Body of pancreas (tissue), 4 donors: ENCODE results near the gene CSMD2. TPM values are rescaled to one million over a fixed set of nuclear protein-coding genes. Genes with fewer than 3 reads are reported as not detected.

ENCODE experiments used
- ATAC-seq: fragments of 150-250 bp; one replicate; pipeline ENCODE4 v1.9.1; 2016
- DNase-seq, 4 donors: peaks; one replicate each; pipeline ENCODE4 v3.0.0-alpha.2; 2019
- H3K27ac ChIP-seq, 4 donors: fragments of 200-600 bp; sonication (generic); 1 replicate in 3 of 4; 2 replicates in 1 of 4; pipeline versions ENCODE4 v1.5.1 to v1.6.1; 2016 to 2019; ENCODE audit warnings: mild to moderate bottlenecking in 1 of 4, mixed read lengths in 1 of 4, moderate library complexity in 1 of 4
- H3K27me3 ChIP-seq, 2 donors: fragments of 200-600 bp; sonication (generic); one replicate each; pipeline ENCODE4 v1.6.0; 2016; ENCODE audit warnings: mild to moderate bottlenecking in 1 of 2
- H3K36me3 ChIP-seq, 2 donors: fragments of 200-600 bp; sonication (generic); replicated peaks in 1 of 2; 2 replicates each; pipeline ENCODE4 v1.5.1; 2016; ENCODE audit warnings: low read depth in 2 of 2; ENCODE audit not compliant: insufficient read depth in 1 of 2
- H3K4me1 ChIP-seq: fragments of 200-600 bp; sonication (generic); one replicate; pipeline ENCODE4 v1.6.0; 2016
- H3K4me3 ChIP-seq, 2 donors: fragments of 200-600 bp; sonication (generic); 1 replicate in 1 of 2; 2 replicates in 1 of 2; pipeline ENCODE4 v1.5.1; 2016 to 2019
- H3K9me3 ChIP-seq, 3 donors: fragments of 200-600 bp; sonication (generic); 1 replicate in 2 of 3; 2 replicates in 1 of 3; pipeline ENCODE4 v1.5.1; 2016
- POLR2A ChIP-seq, 3 donors: fragments of 450-650 bp; IDR thresholded peaks; one replicate each; pipeline ENCODE4 v1.6.1; 2016; ENCODE audit warnings: antibody characterized with exemption in 3 of 3, mild to moderate bottlenecking in 2 of 3
- WGBS, 2 donors: methylation state at CpG; one replicate each; pipeline ENCODE4 v1.1.5; 2017; 5-methylcytosine and 5-hydroxymethylcytosine counted together
- intact Hi-C: fragments of 100-400 bp; cut with DNase I; formaldehyde crosslinking; loops from one replicate; pipeline ENCODE4 v1.15.1; 2023
- total RNA-seq, 2 donors: library from RNA; depleted of rRNA; stranded (reverse); fragments of >200 nt; gene quantifications; one replicate each; pipeline ENCODE4 v1.1.0, GENCODE V29; 2016
- TF ChIP-seq, protein P1 (sequence below), 7 experiments: fragments of 450-650 bp in 4 of 7; fragments of 200-600 bp in 3 of 7; sonication (generic) in 3 of 7; IDR thresholded peaks; one replicate each; pipeline ENCODE4 v1.5.1; 2016 to 2019; ENCODE audit warnings: antibody characterized with exemption in 7 of 7

The CSMD2 gene
- total RNA-seq, 2 donors from 2014 or later, result 0.26 to 0.33 TPM

DNA sequence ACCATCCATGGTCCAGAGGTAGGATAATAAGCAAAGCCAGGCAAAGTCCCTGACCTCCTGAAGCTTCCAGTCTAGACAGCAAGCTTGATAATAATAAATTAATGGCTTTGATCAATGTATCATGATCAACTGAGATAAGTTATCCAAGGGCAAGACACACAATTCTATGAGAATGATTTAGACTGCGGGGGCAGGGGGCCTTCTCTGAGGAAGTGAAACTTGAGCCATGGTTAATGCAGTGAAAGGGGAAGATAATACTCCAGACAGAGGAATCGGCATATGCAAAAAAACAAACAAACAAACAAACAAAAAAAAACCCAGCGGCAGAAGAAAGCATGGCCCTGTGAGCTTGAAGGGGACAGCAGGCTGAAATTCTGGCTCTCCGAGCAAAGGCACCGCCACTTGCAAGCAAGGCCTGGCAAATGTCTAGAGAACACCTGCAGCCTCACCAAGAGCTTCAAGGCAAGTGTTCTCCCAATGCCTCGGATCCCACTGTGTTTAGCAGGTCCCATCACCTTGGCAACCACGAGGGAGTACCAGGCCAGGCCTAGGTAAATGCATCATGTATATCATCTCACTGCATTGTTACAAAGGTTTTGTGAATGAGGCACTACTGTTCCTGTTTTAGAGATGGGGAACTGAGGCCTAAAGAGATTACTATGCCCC lies 24.9 kb downstream of the CSMD2 start:
- intact Hi-C loops, result no loop called here
- no peak overlapping the region for H3K27ac ChIP-seq
- no peaks in the 10 kb centered on the region for H3K36me3 ChIP-seq
- no peak overlapping the region for H3K4me3 ChIP-seq
- H3K9me3 ChIP-seq, result no peaks in the 10 kb centered on the region
- WGBS, 2 donors, result 54 to 55% methylated on average over 7 of the region's 7 CpGs
- no peaks in the 10 kb centered on the region for H3K4me1 ChIP-seq
- TF ChIP-seq, protein P1, sequence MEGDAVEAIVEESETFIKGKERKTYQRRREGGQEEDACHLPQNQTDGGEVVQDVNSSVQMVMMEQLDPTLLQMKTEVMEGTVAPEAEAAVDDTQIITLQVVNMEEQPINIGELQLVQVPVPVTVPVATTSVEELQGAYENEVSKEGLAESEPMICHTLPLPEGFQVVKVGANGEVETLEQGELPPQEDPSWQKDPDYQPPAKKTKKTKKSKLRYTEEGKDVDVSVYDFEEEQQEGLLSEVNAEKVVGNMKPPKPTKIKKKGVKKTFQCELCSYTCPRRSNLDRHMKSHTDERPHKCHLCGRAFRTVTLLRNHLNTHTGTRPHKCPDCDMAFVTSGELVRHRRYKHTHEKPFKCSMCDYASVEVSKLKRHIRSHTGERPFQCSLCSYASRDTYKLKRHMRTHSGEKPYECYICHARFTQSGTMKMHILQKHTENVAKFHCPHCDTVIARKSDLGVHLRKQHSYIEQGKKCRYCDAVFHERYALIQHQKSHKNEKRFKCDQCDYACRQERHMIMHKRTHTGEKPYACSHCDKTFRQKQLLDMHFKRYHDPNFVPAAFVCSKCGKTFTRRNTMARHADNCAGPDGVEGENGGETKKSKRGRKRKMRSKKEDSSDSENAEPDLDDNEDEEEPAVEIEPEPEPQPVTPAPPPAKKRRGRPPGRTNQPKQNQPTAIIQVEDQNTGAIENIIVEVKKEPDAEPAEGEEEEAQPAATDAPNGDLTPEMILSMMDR (IDR thresholded peaks at IDR 0.05), result no peak
- TF ChIP-seq POLR2A (IDR thresholded peaks at IDR 0.05), result no peak
- no peaks in the 10 kb centered on the region for H3K27me3 ChIP-seq
- no peak for ATAC-seq
- no peak for DNase-seq

DNA sequence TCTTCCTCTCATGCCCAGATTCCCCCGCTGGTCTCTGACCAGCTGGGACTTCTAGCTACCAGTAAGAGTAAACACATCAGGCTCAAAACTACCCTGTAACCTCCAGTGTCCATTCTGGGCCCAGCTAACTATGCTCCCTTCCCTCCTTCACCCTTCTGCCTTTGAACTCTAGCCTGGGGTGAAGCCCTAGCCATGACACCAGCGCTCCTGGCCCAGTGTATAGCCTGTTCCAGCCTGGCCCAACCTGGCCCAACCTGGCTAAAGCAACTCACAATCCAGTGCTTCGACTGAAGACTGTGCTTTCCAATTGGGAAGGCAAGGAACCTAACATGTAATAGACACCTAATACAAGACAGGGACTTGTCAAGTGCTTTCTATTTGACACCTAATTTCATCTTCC lies 27.6 kb downstream of the CSMD2 start:
- DNase-seq, result no peak
- no peak for TF ChIP-seq POLR2A (IDR thresholded peaks at IDR 0.05)
- TF ChIP-seq, protein P1 (IDR thresholded peaks at IDR 0.05), result no peak
- no peak overlapping the region for H3K27ac ChIP-seq
- intact Hi-C loops, result no loop called here
- no peaks in the 10 kb centered on the region for H3K27me3 ChIP-seq
- H3K36me3 ChIP-seq, result no peaks in the 10 kb centered on the region
- H3K4me1 ChIP-seq, result no peaks in the 10 kb centered on the region
- no peak overlapping the region for H3K4me3 ChIP-seq
- WGBS, 2 donors, result 69 to 76% methylated on average over 3 of the region's 3 CpGs
- ATAC-seq, result no peak
- H3K9me3 ChIP-seq, result no peaks in the 10 kb centered on the region

- WGBS, 2 donors, result 77 to 80% methylated on average over 4 of the region's 4 CpGs
- Histone ChIP-seq H3K4me3 (no peak overlapping the region), H3K4me1 (no peaks in the 10 kb centered on the region), H3K27ac (no peak overlapping the region), H3K36me3 (no peaks in the 10 kb centered on the region), H3K9me3 (no peaks in the 10 kb centered on the region), H3K27me3 (no peaks in the 10 kb centered on the region)
- no peak for TF ChIP-seq POLR2A (IDR thresholded peaks at IDR 0.05)
- TF ChIP-seq, protein P1 (IDR thresholded peaks at IDR 0.05), result no peak
- intact Hi-C loops, result no loop called here
- DNase-seq (no peak), ATAC-seq (no peak)
These were observed 32.9 kb downstream of the CSMD2 start for GRCh38 chr1:34132161-34132420.

GRCh38 chr1:34131396-34132160 lies 33.5 kb downstream of the CSMD2 start:
- no peaks in the 10 kb centered on the region for H3K27me3 ChIP-seq
- TF ChIP-seq, protein P1 (IDR thresholded peaks at IDR 0.05), result no peak
- TF ChIP-seq POLR2A (IDR thresholded peaks at IDR 0.05), result no peak
- no peak overlapping the region for H3K4me3 ChIP-seq
- no peaks in the 10 kb centered on the region for H3K9me3 ChIP-seq
- H3K4me1 ChIP-seq, result no peaks in the 10 kb centered on the region
- no peak for DNase-seq
- H3K36me3 ChIP-seq, result no peaks in the 10 kb centered on the region
- ATAC-seq, result no peak
- 74 to 90% methylated on average over 2 to 3 of the region's 3 CpGs for WGBS, 2 donors
- H3K27ac ChIP-seq, result no peak overlapping the region
- intact Hi-C loops, result no loop called here

DNA sequence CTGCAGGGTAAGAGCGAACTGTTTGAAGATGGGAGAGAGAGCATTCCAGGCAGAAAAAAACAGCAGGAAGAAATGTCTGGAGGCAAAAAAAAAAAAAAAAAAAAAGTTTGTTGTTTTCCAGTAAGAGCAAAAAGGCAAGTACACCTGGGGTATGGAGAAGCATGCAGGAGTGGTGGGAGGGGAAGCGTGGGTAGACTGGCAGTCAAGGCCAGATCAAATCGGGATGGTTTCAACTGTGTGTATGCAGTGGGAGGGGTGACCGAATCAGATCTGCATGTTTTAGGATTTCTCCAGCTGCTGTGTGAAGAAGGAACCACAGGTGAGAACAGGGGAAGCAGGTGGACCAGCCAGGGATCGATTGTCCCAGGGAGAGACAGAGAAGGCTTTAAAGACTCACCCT lies 34.7 kb downstream of the CSMD2 start:
- intact Hi-C loops, result no loop called here
- Histone ChIP-seq H3K27ac (no peak overlapping the region), H3K27me3 (no peaks in the 10 kb centered on the region), H3K4me1 (no peaks in the 10 kb centered on the region), H3K4me3 (no peak overlapping the region), H3K36me3 (no peaks in the 10 kb centered on the region), H3K9me3 (no peaks in the 10 kb centered on the region)
- no peak for ATAC-seq
- no peak for TF ChIP-seq POLR2A (IDR thresholded peaks at IDR 0.05)
- TF ChIP-seq, protein P1 (IDR thresholded peaks at IDR 0.05), result no peak
- no peak for DNase-seq
- WGBS, 2 donors, result 52 to 69% methylated on average over 5 of the region's 5 CpGs
